HCT116 (cell line): Measurements from ENCODE around the gene PPP1R14B. TPM values are rescaled to one million over a fixed set of nuclear protein-coding genes. Genes with fewer than 3 reads are reported as not detected.
A peak's percentile ranks its signal among the peaks of the same experiment; 100 is the strongest.

ENCODE experiments used
- ATAC-seq: fragments of 200-7000 bp; cut with Tn5 transposase; 2 replicates; pipeline ENCODE4 v1.9.1; 2020; ENCODE audit warnings: mild to moderate bottlenecking, moderate library complexity
- BruUV-seq: library from RNA; stranded (reverse); fragments of 400-500 nt; replicated peaks from 2 replicates; lab custom pipeline; 2021; lab: Mats Ljungman, UMichigan
- CTCF ChIA-PET: fragments of 300-600 bp; sonication (Branson Sonifier 250); formaldehyde crosslinking; loops from one replicate; lab custom pipeline; 2021; ENCODE audit warnings: antibody characterized with exemption; lab: Charles Lee
- POLR2A ChIA-PET: fragments of 300-600, 350-600 bp; sonication (Branson Sonifier 250); formaldehyde crosslinking; loops from one replicate; lab custom pipeline; 2021; ENCODE audit warnings: antibody characterized with exemption; lab: Charles Lee
- RAD21 ChIA-PET, 2 experiments: fragments of 300-600 bp; sonication (Branson Sonifier 250); formaldehyde crosslinking; loops; one replicate each; lab custom pipeline; 2023; ENCODE audit warnings: low total read pairs in 2 of 2; ENCODE audit not compliant: uncharacterized antibody in 2 of 2, unreplicated experiment in 2 of 2, low non-redundant PET in 1 of 2; lab: Charles Lee
- DNase-seq: peaks from one replicate; pipeline ENCODE4 v3.0.0-alpha.2; 2010; ENCODE audit warnings: low read depth, low spot score
- H2AFZ ChIP-seq: fragments of 200-600 bp; shearing (Covaris generic), sonication (generic); 2 replicates; pipeline ENCODE4 v1.6.1; 2017; ENCODE audit warnings: low read depth, mixed run types, mixed read lengths, antibody characterized with exemption, low read length; ENCODE audit not compliant: poor library complexity, severe bottlenecking
- H3K27ac ChIP-seq: 2 replicates; pipeline ENCODE4 v1.5.1; 2012; ENCODE audit warnings: low read depth, low read length
- H3K27me3 ChIP-seq: fragments of 200-600 bp; sonication (generic); 2 replicates; pipeline ENCODE4 v1.6.1; 2016; ENCODE audit warnings: mixed run types, low read length, mixed read lengths; ENCODE audit not compliant: insufficient read depth
- H3K36me3 ChIP-seq, 2 experiments: fragments of 200-500 bp in 1 of 2; fragments of 200-600 bp in 1 of 2; sonication (Bioruptor generic) in 1 of 2; sonication (generic) in 1 of 2; 2 replicates each; pipeline versions ENCODE4 v1.5.1 to v1.6.1; 2014 to 2016; ENCODE audit warnings: low read length in 2 of 2, inconsistent platforms in 1 of 2, mixed read lengths in 1 of 2, mixed run types in 1 of 2; ENCODE audit not compliant: insufficient read depth in 2 of 2, control insufficient read depth in 1 of 2
- H3K4me1 ChIP-seq, 2 experiments: fragments of 200-600 bp in 1 of 2; sonication (generic) in 1 of 2; 2 replicates each; pipeline versions ENCODE4 v1.5.1 to v1.6.1; 2012 to 2017; ENCODE audit warnings: low read length in 2 of 2, inconsistent platforms in 1 of 2, mild to moderate bottlenecking in 1 of 2, mixed read lengths in 1 of 2, mixed run types in 1 of 2, moderate library complexity in 1 of 2; ENCODE audit not compliant: insufficient read depth in 2 of 2, control insufficient read depth in 1 of 2
- H3K4me2 ChIP-seq: fragments of 200-600 bp; sonication (generic); 2 replicates; pipeline ENCODE4 v1.6.1; 2017; ENCODE audit warnings: mixed run types, low read length, mixed read lengths
- H3K4me3 ChIP-seq, 2 experiments: fragments of 200-600 bp in 1 of 2; sonication (generic) in 1 of 2; replicated peaks in 1 of 2; 2 replicates each; pipeline ENCODE4 v1.5.1; 2011 to 2016; ENCODE audit warnings: low read length in 2 of 2, control low read depth in 1 of 2, low read depth in 1 of 2, mild to moderate bottlenecking in 1 of 2, mixed read lengths in 1 of 2, mixed run types in 1 of 2
- H3K79me2 ChIP-seq: fragments of 200-600 bp; sonication (generic); 2 replicates; pipeline ENCODE4 v1.6.1; 2017; ENCODE audit warnings: mild to moderate bottlenecking, mixed run types, low read length, moderate library complexity, mixed read lengths; ENCODE audit not compliant: insufficient read depth
- H3K9ac ChIP-seq: fragments of 200-600 bp; sonication (generic); 2 replicates; pipeline ENCODE4 v1.6.1; 2016; ENCODE audit warnings: low read length, mixed read lengths
- H3K9me2 ChIP-seq: fragments of 200-600 bp; sonication (generic), shearing (Covaris generic); 2 replicates; pipeline ENCODE4 v1.6.1; 2017; ENCODE audit warnings: mixed run types, mild to moderate bottlenecking, moderate library complexity; ENCODE audit not compliant: insufficient read depth
- H3K9me3 ChIP-seq, 2 experiments: fragments of 200-500 bp in 1 of 2; fragments of 200-600 bp in 1 of 2; sonication (Bioruptor generic) in 1 of 2; sonication (generic) in 1 of 2; 2 replicates each; pipeline ENCODE4 v1.6.1; 2014 to 2017; ENCODE audit warnings: low read length in 2 of 2, mixed read lengths in 2 of 2, inconsistent platforms in 1 of 2, low read depth in 1 of 2, mild to moderate bottlenecking in 1 of 2, mixed run types in 1 of 2, moderate library complexity in 1 of 2; ENCODE audit not compliant: control insufficient read depth in 1 of 2, insufficient read depth in 1 of 2
- H4K20me1 ChIP-seq: fragments of 200-600 bp; sonication (generic), shearing (Covaris generic); 2 replicates; pipeline ENCODE4 v1.6.1; 2017; ENCODE audit warnings: mixed run types, mild to moderate bottlenecking, moderate library complexity; ENCODE audit not compliant: insufficient read depth
- EZH2phosphoT487 ChIP-seq: fragments of 200-600 bp; IDR thresholded peaks from 2 replicates; pipeline ENCODE4 v1.6.1; 2018; ENCODE audit warnings: antibody characterized with exemption, borderline replicate concordance
- POLR2A ChIP-seq: IDR thresholded peaks from 2 replicates; pipeline ENCODE4 v1.7.0; 2011; ENCODE audit warnings: borderline replicate concordance; ENCODE audit not compliant: insufficient read depth, insufficient read length; ENCODE audit errors: extremely low read depth
- POLR2AphosphoS5 ChIP-seq: IDR thresholded peaks from 2 replicates; pipeline ENCODE4 v1.6.1; 2011; ENCODE audit warnings: mild to moderate bottlenecking, low read depth, low read length, moderate library complexity
- SRF ChIP-seq: IDR thresholded peaks from 2 replicates; pipeline ENCODE4 v1.6.1; 2012; ENCODE audit warnings: low read depth
- ZFX ChIP-seq: fragments of 450-650 bp; IDR thresholded peaks from 2 replicates; pipeline ENCODE4 v1.6.1; 2017
- intact Hi-C: fragments of 100-400 bp; cut with micrococcal nuclease; formaldehyde crosslinking; loops from 2 replicates; pipeline ENCODE4 v1.10.0; 2022
- total RNA-seq: library from RNA; stranded (reverse); gene quantifications from one replicate; pipeline ENCODE4 v1.2.1, GENCODE V29; 2021; ENCODE audit not compliant: unreplicated experiment

PPP1R14B gene
- total RNA-seq, 1 experiment from 2014 or later, result 332 TPM

GRCh38 chr11:64234647-64235379 is 11.9 kb downstream of the PPP1R14B start:
- CTCF ChIA-PET, result no interaction called here
- Histone ChIP-seq H3K9me3 (no peaks in the 10 kb centered on the region), H3K9me2 (no peaks in the 10 kb centered on the region), H3K4me3 (peak overlapping the region; percentile 55 to 79), H3K27me3 (no peaks in the 10 kb centered on the region), H2AFZ (no peak overlapping the region), H4K20me1 (no peaks in the 10 kb centered on the region), H3K4me2 (peak overlapping the region; percentile 100), H3K27ac (peak overlapping the region; percentile 87), H3K9ac (peak overlapping the region; percentile 75)
- ATAC-seq, result peak; percentile 63
- DNase-seq, result no peak
- TF ChIP-seq POLR2AphosphoS5, result peak; percentile 60
- no peak for TF ChIP-seq SRF
- peak; percentile 22 for TF ChIP-seq POLR2A
- TF ChIP-seq, all 23 proteins: peak for 2
- H3K79me2 ChIP-seq, result peaks cover 8% of the 10 kb centered on the region
- intact Hi-C loops, result no loop called here
- BruUV-seq, result no TSS peak
- RAD21 ChIA-PET, result no interaction called here
- peaks cover 26 to 66% of the 10 kb centered on the region in 2 experiments for H3K4me1 ChIP-seq
- H3K36me3 ChIP-seq, result 0 out of 4 replicates have a peak, but pooled peaks cover 0 to 8% of the 10 kb centered on the region in 2 experiments
- POLR2A ChIA-PET, result interaction anchor here (1.0 to 1.2 kb wide), 2 partner anchors 17 to 70 kb away, joined by 3 read pairs; no protein-coding TSS in a partner anchor

- Histone ChIP-seq H3K27ac (peak within 1 kb of the TSS; percentile 87), H3K4me1 (peaks cover 26 to 66% of the 10 kb centered on the region in 2 experiments), H3K9me2 (no peaks in the 10 kb centered on the region), H3K9ac (peak within 1 kb of the TSS; percentile 78), H3K79me2 (peaks cover 8% of the 10 kb centered on the region), H3K4me3 (peak within 1 kb of the TSS; percentile 63 to 79), H3K9me3 (no peaks in the 10 kb centered on the region), H3K27me3 (no peaks in the 10 kb centered on the region), H2AFZ (no peak within 1 kb of the TSS), H3K36me3 (0 out of 4 replicates have a peak, but pooled peaks cover 0 to 8% of the 10 kb centered on the region in 2 experiments), H4K20me1 (no peaks in the 10 kb centered on the region), H3K4me2 (peak within 1 kb of the TSS; percentile 100)
- RAD21 ChIA-PET, result no interaction called here
- peak; percentile 71 for ATAC-seq
- DNase-seq, result no peak
- intact Hi-C loops, result no loop called here
- POLR2A ChIA-PET, result interaction anchor here (1.2 to 3.1 kb wide), 2 partner anchors 7 to 70 kb away, joined by 3 to 11 read pairs; partner anchors contain the start of gene FKBP2
- CTCF ChIA-PET, result no interaction called here
- TSS peak; percentile 55 for BruUV-seq
- TF ChIP-seq ZFX (peak; percentile 43; the same call in 1 of the 2 replicates), EZH2phosphoT487 (no peak), POLR2AphosphoS5 (peak; percentile 76)
Measured at GRCh38 chr11:64233913-64234586, 12.7 kb downstream of the PPP1R14B start, which contains the start of gene VEGFB. Gene VEGFB (plus strand): TSS chr11:64234584. CDS start chr11:64234834, 250 bp downstream.
